Body of pancreas (tissue), 4 donors: ENCODE measurements around the gene RGP1.

Source experiments
- POLR2A ChIP-seq, 3 donors: fragments of 450-650 bp; IDR thresholded peaks; one replicate each; pipeline ENCODE4 v1.6.1; 2016; ENCODE audit warnings: antibody characterized with exemption in 3 of 3, mild to moderate bottlenecking in 2 of 3
- TF ChIP-seq, protein P1 (sequence below), 7 experiments: fragments of 450-650 bp in 4 of 7; fragments of 200-600 bp in 3 of 7; sonication (generic) in 3 of 7; IDR thresholded peaks; one replicate each; pipeline ENCODE4 v1.5.1; 2016 to 2019; ENCODE audit warnings: antibody characterized with exemption in 7 of 7

DNA sequence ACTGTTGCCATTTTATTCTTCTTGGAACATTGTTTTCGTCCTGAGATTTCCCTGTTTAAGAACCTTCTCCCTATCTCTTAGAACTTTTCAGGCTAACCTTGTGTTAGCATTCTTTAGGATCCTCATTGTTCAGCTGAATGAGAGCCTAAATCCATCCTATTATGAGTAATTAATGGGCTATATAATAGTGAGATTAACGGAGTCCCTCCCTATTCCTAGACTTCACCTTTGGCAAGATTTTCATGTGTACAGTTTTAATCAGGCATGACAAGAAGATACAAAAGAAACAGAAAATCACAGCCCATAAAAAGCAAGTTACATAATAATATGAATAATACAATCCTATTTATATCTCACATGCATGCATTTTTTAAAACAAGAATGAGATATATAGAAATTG is 14.1 kb downstream of the RGP1 start:
- TF ChIP-seq, protein P1, sequence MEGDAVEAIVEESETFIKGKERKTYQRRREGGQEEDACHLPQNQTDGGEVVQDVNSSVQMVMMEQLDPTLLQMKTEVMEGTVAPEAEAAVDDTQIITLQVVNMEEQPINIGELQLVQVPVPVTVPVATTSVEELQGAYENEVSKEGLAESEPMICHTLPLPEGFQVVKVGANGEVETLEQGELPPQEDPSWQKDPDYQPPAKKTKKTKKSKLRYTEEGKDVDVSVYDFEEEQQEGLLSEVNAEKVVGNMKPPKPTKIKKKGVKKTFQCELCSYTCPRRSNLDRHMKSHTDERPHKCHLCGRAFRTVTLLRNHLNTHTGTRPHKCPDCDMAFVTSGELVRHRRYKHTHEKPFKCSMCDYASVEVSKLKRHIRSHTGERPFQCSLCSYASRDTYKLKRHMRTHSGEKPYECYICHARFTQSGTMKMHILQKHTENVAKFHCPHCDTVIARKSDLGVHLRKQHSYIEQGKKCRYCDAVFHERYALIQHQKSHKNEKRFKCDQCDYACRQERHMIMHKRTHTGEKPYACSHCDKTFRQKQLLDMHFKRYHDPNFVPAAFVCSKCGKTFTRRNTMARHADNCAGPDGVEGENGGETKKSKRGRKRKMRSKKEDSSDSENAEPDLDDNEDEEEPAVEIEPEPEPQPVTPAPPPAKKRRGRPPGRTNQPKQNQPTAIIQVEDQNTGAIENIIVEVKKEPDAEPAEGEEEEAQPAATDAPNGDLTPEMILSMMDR (IDR thresholded peaks at IDR 0.05), result no peak
- TF ChIP-seq POLR2A (IDR thresholded peaks at IDR 0.05), result no peak
